Suprapubic skin (tissue), 3 donors: ENCODE results near the gene APOO.

Experiments
- CTCF ChIP-seq, 2 donors: fragments of 200-600 bp in 1 of 2; fragments of 450-650 bp in 1 of 2; sonication (generic) in 1 of 2; IDR thresholded peaks; one replicate each; pipeline ENCODE4 v1.5.1; 2016 to 2019; ENCODE audit warnings: antibody characterized with exemption in 2 of 2, mild to moderate bottlenecking in 1 of 2, moderate library complexity in 1 of 2
- EP300 ChIP-seq: sonication (generic); formaldehyde crosslinking; IDR thresholded peaks from one replicate; pipeline ENCODE4 v1.6.1; 2017; ENCODE audit warnings: antibody characterized with exemption
- POLR2A ChIP-seq, 2 donors: fragments of 450-650 bp; IDR thresholded peaks; one replicate each; pipeline ENCODE4 v1.6.1; 2017; ENCODE audit warnings: antibody characterized with exemption in 2 of 2, mild to moderate bottlenecking in 2 of 2, moderate library complexity in 2 of 2

- no peak for TF ChIP-seq POLR2A (IDR thresholded peaks at IDR 0.05)
- TF ChIP-seq CTCF (IDR thresholded peaks at IDR 0.05): no peak
- TF ChIP-seq EP300: no peak
Observed at GRCh38 chrX:23817979-23818336, 89.8 kb downstream of the APOO start.
